GM12875 (cell line): ENCODE data around the gene CHMP3.

ENCODE experiments used
- H3K4me3 ChIP-seq: one replicate; pipeline ENCODE4 v1.5.1; 2011; ENCODE audit warnings: low read depth, low read length, control low read depth
- TF ChIP-seq, protein P1 (sequence below): IDR thresholded peaks from 2 replicates; pipeline ENCODE4 v1.5.1; 2011; ENCODE audit warnings: low read depth, mild to moderate bottlenecking, control low read depth, inconsistent platforms, low read length, moderate library complexity, borderline replicate concordance; ENCODE audit not compliant: insufficient read depth

The CHMP3 gene

DNA sequence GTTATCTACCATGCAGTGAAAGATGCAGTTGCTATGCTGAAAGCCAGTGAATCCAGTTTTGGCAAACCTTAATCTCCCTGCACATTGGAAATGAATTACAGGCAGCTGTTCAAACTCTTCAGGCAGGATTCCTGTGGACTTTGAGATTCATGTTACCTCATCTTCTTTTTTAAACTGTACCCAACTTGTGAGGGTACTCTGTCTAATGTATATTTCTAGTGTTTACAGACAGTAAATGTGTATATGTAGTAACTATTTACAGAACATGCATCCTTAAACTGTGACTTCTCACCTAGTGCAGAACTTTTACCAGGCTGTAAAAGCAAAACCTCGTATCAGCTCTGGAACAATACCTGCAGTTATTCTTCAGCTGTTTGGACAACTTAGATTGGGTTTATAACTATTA lies 71.2 kb downstream of the CHMP3 start:
- no peak overlapping the region for H3K4me3 ChIP-seq
- TF ChIP-seq, protein P1, sequence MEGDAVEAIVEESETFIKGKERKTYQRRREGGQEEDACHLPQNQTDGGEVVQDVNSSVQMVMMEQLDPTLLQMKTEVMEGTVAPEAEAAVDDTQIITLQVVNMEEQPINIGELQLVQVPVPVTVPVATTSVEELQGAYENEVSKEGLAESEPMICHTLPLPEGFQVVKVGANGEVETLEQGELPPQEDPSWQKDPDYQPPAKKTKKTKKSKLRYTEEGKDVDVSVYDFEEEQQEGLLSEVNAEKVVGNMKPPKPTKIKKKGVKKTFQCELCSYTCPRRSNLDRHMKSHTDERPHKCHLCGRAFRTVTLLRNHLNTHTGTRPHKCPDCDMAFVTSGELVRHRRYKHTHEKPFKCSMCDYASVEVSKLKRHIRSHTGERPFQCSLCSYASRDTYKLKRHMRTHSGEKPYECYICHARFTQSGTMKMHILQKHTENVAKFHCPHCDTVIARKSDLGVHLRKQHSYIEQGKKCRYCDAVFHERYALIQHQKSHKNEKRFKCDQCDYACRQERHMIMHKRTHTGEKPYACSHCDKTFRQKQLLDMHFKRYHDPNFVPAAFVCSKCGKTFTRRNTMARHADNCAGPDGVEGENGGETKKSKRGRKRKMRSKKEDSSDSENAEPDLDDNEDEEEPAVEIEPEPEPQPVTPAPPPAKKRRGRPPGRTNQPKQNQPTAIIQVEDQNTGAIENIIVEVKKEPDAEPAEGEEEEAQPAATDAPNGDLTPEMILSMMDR, result no peak

DNA sequence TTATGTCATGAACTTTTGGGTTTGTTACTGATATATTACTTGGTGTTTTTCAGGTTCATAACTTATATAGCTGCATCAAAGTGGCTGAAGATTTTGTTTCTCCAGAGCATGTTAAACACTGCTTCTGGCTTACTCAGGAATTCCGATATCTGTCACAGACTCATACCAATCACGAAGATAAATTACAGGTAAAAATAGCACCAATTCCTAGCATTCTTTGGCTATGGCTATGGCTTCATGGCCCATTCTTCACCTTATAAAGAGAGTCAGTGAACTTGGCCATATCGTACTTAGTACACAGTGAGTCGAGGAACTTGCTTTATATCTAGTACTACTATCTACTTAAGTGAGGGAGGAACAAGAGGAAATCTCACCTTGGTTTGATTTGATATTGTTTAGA lies 72.2 kb downstream of the CHMP3 start:
- H3K4me3 ChIP-seq, result no peak overlapping the region
- TF ChIP-seq, protein P1, result no peak

DNA sequence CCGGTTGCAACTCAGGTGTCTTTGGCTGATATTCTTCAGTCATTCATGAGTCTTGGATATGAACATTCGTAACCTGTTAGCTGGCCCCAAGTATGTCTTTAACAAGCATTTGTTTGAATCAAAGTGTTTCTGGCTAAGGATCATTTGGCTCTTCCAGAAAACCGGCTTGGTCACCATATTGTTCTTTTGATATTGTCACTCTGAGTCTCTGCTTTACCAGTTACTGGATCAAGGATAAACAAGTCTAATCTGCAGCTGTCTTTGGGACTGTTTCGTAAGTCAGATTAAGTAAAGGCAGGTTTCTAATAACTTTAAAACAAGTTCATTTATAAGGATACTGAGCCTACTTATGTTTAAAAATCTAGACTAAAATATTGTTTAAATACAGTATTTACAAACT lies 73.0 kb downstream of the CHMP3 start:
- no peak overlapping the region for H3K4me3 ChIP-seq
- TF ChIP-seq, protein P1, result no peak

DNA sequence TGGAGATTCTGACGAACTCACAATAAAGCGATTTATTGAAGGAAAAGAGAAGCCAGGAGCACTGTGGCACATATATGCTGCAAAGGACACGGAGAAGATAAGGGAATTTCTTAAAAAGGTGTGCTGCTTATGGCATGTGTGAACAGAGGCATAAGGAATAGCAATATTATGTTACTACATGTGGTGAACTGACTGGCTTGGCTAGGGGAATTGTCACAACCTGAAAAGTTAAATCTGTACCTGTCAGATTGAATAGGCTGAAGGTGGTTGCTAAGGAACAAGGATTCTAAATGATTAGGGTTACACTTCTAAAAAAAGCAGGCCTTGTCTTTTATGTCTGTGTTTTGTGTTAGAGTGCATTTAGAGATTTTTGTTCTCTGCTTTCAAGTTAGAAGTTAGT lies 73.7 kb downstream of the CHMP3 start:
- TF ChIP-seq, protein P1, result no peak
- H3K4me3 ChIP-seq, result no peak overlapping the region

DNA sequence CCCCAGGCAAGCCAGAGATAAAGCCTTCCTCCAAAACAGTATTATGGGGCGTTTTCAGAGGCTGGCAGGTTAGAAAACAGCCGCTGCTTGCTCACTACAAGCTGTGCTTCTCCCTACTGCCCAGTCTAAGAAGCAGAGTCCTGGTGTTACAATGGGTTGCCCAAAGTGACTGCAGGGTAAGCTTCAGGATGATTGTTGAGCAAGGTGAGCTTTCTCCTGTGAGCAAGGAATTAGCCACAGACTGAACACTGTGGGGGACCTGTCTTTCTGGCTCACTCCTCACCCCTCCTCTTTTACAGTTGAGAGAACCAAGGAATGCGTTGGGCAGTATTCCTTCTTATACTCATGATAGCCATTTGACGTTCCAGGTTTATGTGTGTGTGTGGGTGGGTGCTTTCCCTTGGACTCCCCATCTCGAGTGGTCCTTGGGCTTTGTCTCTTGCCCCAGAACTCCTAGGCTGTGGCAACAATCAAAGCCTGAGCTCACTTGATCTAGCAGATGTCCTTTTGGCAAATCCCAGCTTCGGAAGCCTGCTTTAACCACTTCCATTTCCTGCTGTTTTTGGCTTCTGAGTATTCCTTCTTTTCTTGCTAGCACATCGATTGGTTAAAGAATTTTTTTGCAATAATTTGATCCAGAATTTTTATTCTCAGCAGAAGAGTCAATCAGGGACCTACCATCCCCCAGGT lies 74.5 kb downstream of the CHMP3 start:
- TF ChIP-seq, protein P1, result no peak

DNA sequence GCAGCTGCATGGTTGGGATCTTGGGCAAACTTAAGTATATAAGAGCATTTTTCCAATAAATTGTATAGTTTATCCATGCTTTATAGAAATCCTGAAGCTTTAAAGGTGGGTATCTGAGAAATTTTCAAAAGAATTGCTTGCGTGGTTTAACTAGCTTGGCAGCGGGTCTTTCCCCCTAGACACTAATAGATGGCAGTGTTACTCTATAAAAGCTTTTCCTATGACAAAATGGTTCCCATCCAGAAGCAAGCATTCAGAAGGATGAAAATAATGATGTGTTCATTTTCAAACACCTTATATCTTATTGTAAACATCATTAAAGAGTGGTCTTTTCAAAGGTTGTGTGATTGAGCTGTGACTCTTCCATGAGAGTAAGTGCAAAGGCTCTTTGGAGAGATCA lies 76.2 kb downstream of the CHMP3 start:
- H3K4me3 ChIP-seq, result no peak overlapping the region
- TF ChIP-seq, protein P1, result no peak

More for the DNA sequence above, 74.5 kb downstream of the CHMP3 start:
- no peak overlapping the region for H3K4me3 ChIP-seq

DNA sequence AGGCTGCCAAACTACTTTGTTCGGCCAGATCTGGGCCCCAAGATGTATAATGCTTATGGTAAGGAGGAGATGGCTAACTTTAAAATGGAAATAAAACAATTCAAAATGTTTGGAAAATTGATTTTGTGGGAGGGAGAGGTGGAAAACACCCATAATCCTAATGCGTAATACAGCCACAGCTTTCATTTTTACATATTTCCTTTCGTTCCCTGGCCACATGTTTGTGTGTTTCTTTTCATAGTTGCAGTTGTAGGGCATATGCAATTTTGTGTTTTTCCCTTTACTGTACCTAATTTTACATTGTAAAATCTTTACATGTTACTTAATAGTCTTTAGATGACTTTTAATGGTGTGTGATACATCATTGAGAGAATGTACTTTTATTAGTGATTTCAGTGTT lies 77.4 kb downstream of the CHMP3 start:
- no peak overlapping the region for H3K4me3 ChIP-seq
- TF ChIP-seq, protein P1, result no peak
